HG02870 (cell line): ENCODE data around the gene ANO4.
"Not testable (repeated sequence)": the region's sequence is repeated elsewhere in the genome, so short reads cannot be mapped to it uniquely, and the experiment has no call there.

Experiments used
- ATAC-seq: cut with Tn5 transposase; IDR thresholded peaks from one replicate; pipeline ENCODE4 v1.9.1; 2021; ENCODE audit warnings: mild to moderate bottlenecking, moderate library complexity; ENCODE audit not compliant: unreplicated experiment

ANO4 gene

GRCh38 chr12:100868487-100868886 is 73.9 kb downstream of the ANO4 start:
- no peak for ATAC-seq

GRCh38 chr12:100871195-100871734 is 76.7 kb downstream of the ANO4 start:
- no peak for ATAC-seq

GRCh38 chr12:100875156-100875555 is 80.6 kb downstream of the ANO4 start:
- no peak for ATAC-seq

- ATAC-seq, result no peak
Measured at GRCh38 chr12:100875771-100876170, 81.2 kb downstream of the ANO4 start.

GRCh38 chr12:100877776-100878175 is 83.2 kb downstream of the ANO4 start:
- ATAC-seq, result no peak

- no peak for ATAC-seq
Measured at GRCh38 chr12:100895192-100895591, 100.6 kb downstream of the ANO4 start.

GRCh38 chr12:100896192-100896591 is 101.6 kb downstream of the ANO4 start:
- no peak for ATAC-seq

GRCh38 chr12:100897240-100897639 is 102.7 kb downstream of the ANO4 start:
- ATAC-seq, result no peak

GRCh38 chr12:100899301-100899700 is 104.7 kb downstream of the ANO4 start:
- no peak for ATAC-seq

GRCh38 chr12:100900808-100901207 is 106.2 kb downstream of the ANO4 start:
- ATAC-seq, result no peak

- ATAC-seq, result no peak
Measured at GRCh38 chr12:100901266-100901665, 106.7 kb downstream of the ANO4 start.

GRCh38 chr12:100904270-100904669 is 109.7 kb downstream of the ANO4 start:
- no peak for ATAC-seq

GRCh38 chr12:100908501-100908900 is 113.9 kb downstream of the ANO4 start:
- no peak for ATAC-seq

- ATAC-seq, result no peak
Measured at GRCh38 chr12:100913872-100914592, 119.5 kb downstream of the ANO4 start.

- no peak for ATAC-seq
Measured at GRCh38 chr12:100919116-100919515, 124.5 kb downstream of the ANO4 start.

- ATAC-seq, result no peak
Measured at GRCh38 chr12:100920493-100920892, 125.9 kb downstream of the ANO4 start.

- ATAC-seq, result no peak
Measured at GRCh38 chr12:100926669-100927248, 132.2 kb downstream of the ANO4 start.

GRCh38 chr12:100927826-100928225 is 133.2 kb downstream of the ANO4 start:
- no peak for ATAC-seq

- ATAC-seq, result no peak
Measured at GRCh38 chr12:100932571-100932970, 138.0 kb downstream of the ANO4 start.

GRCh38 chr12:100933531-100933930 is 139.0 kb downstream of the ANO4 start:
- not testable (repeated sequence) for ATAC-seq

GRCh38 chr12:100935929-100936328 is 141.4 kb downstream of the ANO4 start:
- ATAC-seq, result no peak

GRCh38 chr12:100936661-100937060 is 142.1 kb downstream of the ANO4 start:
- no peak for ATAC-seq
